Testis (tissue), 3 donors: ENCODE measurements around the gene TEX52. TPM values are rescaled to one million over a fixed set of nuclear protein-coding genes. Genes with fewer than 3 reads are reported as not detected.

Source experiments
- DNase-seq: peaks from one replicate; pipeline ENCODE4 v3.0.0-alpha.2; 2019
- H3K27ac ChIP-seq, 2 donors: fragments of 200-600 bp; sonication (generic); one replicate each; pipeline ENCODE4 v1.5.1; 2019
- H3K27me3 ChIP-seq: fragments of 200-600 bp; sonication (generic); one replicate; pipeline ENCODE4 v1.5.1; 2019
- H3K36me3 ChIP-seq: fragments of 200-600 bp; sonication (generic); one replicate; pipeline ENCODE4 v1.5.1; 2017; ENCODE audit warnings: low read depth; ENCODE audit errors: missing control alignments
- H3K4me1 ChIP-seq: fragments of 200-600 bp; sonication (generic); one replicate; pipeline ENCODE4 v1.5.1; 2019
- H3K4me3 ChIP-seq, 2 donors: fragments of 200-600 bp; sonication (generic); one replicate each; pipeline ENCODE4 v1.5.1; 2017 to 2019
- H3K9me3 ChIP-seq: fragments of 200-600 bp; sonication (generic); one replicate; pipeline ENCODE4 v1.5.1; 2017
- CTCF ChIP-seq, 3 experiments: fragments of 450-650 bp in 2 of 3; fragments of 200-600 bp in 1 of 3; sonication (generic) in 1 of 3; IDR thresholded peaks; one replicate each; pipeline ENCODE4 v1.5.1; 2016 to 2019; ENCODE audit warnings: antibody characterized with exemption in 3 of 3, mild to moderate bottlenecking in 2 of 3, moderate library complexity in 1 of 3
- POLR2A ChIP-seq: fragments of 450-650 bp; IDR thresholded peaks from one replicate; pipeline ENCODE4 v1.6.1; 2017; ENCODE audit warnings: antibody characterized with exemption, mild to moderate bottlenecking, moderate library complexity
- WGBS, 2 donors: methylation state at CpG; one replicate each; pipeline ENCODE4 v1.1.5; 2018; 5-methylcytosine and 5-hydroxymethylcytosine counted together
- intact Hi-C: fragments of 100-400 bp; cut with DNase I; formaldehyde crosslinking; loops from one replicate; pipeline ENCODE4 v1.15.1; 2023; ENCODE audit warnings: low total_unique reads
- polyA plus RNA-seq: library from polyadenylated mRNA; stranded (reverse); fragments of 350-450 nt; fragmentation: Illumina TruSeq; extraction: RNeasy Lipid Tissue Mini Kit (QIAGEN cat#74804); gene quantifications from one replicate; pipeline ENCODE4 v1.2.3, GENCODE V29; 2014; ENCODE audit warnings: low read depth, low replicate concordance; ENCODE audit not compliant: insufficient read depth
- total RNA-seq, 2 donors: library from RNA; depleted of rRNA; stranded (reverse); fragments of >200 nt; gene quantifications; one replicate each; pipeline ENCODE4 v1.2.3, GENCODE V29; 2016

The TEX52 gene
- total and polyA plus RNA-seq, 3 donors from 2014 or later: 0.81 to 11.4 (median 4.7) TPM

- WGBS, 2 donors: 91 to 95% methylated on average over 15 of the region's 15 CpGs
- Histone ChIP-seq H3K27ac (no peak overlapping the region), H3K27me3 (no peaks in the 10 kb centered on the region), H3K9me3 (no peaks in the 10 kb centered on the region), H3K36me3 (no peaks in the 10 kb centered on the region), H3K4me1 (no peaks in the 10 kb centered on the region), H3K4me3 (no peak overlapping the region)
- TF ChIP-seq POLR2A: no peak
- no peak for TF ChIP-seq CTCF (IDR thresholded peaks at IDR 0.05)
- no peak for DNase-seq
- intact Hi-C loops: no loop called here
Observed at GRCh38 chr12:2819810-2820209, 37.0 kb downstream of the TEX52 start.

- H3K27me3 ChIP-seq: no peaks in the 10 kb centered on the region
- peaks cover 14% of the 10 kb centered on the region for H3K4me1 ChIP-seq
- intact Hi-C loops: no loop called here
- peak; percentile 75 for DNase-seq
- peak overlapping the region; percentile 52 to 82 for H3K4me3 ChIP-seq
- no peaks in the 10 kb centered on the region for H3K36me3 ChIP-seq
- peak; percentile 54 to 75 (median 55) for TF ChIP-seq CTCF (IDR thresholded peaks at IDR 0.05)
- no peak for TF ChIP-seq POLR2A
- H3K27ac ChIP-seq: peak overlapping the region; percentile 83 to 88
- no peaks in the 10 kb centered on the region for H3K9me3 ChIP-seq
- 9 to 11% methylated on average over 10 of the region's 10 CpGs for WGBS, 2 donors
Observed at GRCh38 chr12:2813214-2814185, 43.3 kb downstream of the TEX52 start.

GRCh38 chr12:2812290-2813213 is 44.3 kb downstream of the TEX52 start, which contains the start of gene ITFG2:
TSS of gene ITFG2 (plus strand) at chr12:2812668. CDS start at chr12:2812761, 93 bp downstream.
- no peaks in the 10 kb centered on the region for H3K36me3 ChIP-seq
- peaks cover 14% of the 10 kb centered on the region for H3K4me1 ChIP-seq
- TF ChIP-seq POLR2A (no peak), CTCF (IDR thresholded peaks at IDR 0.05) (no peak)
- intact Hi-C loops: no loop called here
- DNase-seq: peak; percentile 100
- H3K27ac ChIP-seq: peak within 1 kb of the TSS; percentile 83 to 88
- WGBS, 2 donors: 0 to 1% methylated on average over 47 to 48 of the region's 48 CpGs
- H3K9me3 ChIP-seq: no peaks in the 10 kb centered on the region
- no peaks in the 10 kb centered on the region for H3K27me3 ChIP-seq
- H3K4me3 ChIP-seq: peak within 1 kb of the TSS; percentile 52 to 82

DNA sequence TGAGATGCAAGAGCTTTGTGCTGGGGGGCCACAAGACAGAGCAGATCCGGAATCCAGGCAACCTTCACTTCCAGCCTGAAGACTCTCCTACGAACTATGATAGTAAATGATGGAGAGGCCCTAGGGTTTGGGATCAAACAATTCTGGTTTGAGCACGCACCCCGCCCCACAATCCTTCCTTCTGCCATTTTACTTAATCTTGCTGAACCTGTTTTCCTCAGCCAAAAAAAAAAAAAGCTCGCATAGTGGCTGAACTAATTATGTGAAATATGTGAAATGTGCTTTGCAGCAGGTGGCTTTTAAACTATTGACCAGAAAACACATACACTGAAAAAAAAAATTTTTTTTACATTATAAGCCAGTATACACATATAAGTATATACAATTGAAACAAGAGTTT is 45.0 kb downstream of the TEX52 start:
- Histone ChIP-seq H3K4me3 (peak overlapping the region in 1 of 2 donors; percentile 82), H3K27ac (peak overlapping the region in 1 of 2 donors; percentile 83), H3K9me3 (no peaks in the 10 kb centered on the region), H3K4me1 (peaks cover 14% of the 10 kb centered on the region), H3K36me3 (no peaks in the 10 kb centered on the region), H3K27me3 (no peaks in the 10 kb centered on the region)
- no peak for TF ChIP-seq POLR2A
- TF ChIP-seq CTCF (IDR thresholded peaks at IDR 0.05): no peak
- intact Hi-C loops: no loop called here
- 61% methylated on average over 5 of the region's 5 CpGs for whole genome bisulfite sequencing, 2 donors
- no peak for DNase-seq
